H1 (cell line): ENCODE results near the gene THAP11. TPM values are rescaled to one million over a fixed set of nuclear protein-coding genes. Genes with fewer than 3 reads are reported as not detected.

Experiments used
- CTCF ChIA-PET: fragments of 300-600 bp; sonication (Branson Sonifier 250); formaldehyde crosslinking; loops from one replicate; lab custom pipeline; 2021; ENCODE audit not compliant: partially characterized antibody; lab: Charles Lee
- POLR2A ChIA-PET: fragments of 300-600 bp; sonication (Branson Sonifier 250); formaldehyde crosslinking; loops from one replicate; lab custom pipeline; 2021; ENCODE audit warnings: inconsistent platforms; ENCODE audit not compliant: partially characterized antibody; lab: Charles Lee
- DNase-seq, 2 experiments: peaks; one replicate each; pipeline versions ENCODE4 v3.0.0 to v3.0.0-alpha.2; 2010 to 2022; ENCODE audit warnings: low spot score in 2 of 2, low read depth in 1 of 2, mixed read lengths in 1 of 2
- FAIRE-seq: peaks from 2 replicates; lab custom pipeline; 2011; peaks lifted over from hg19 to GRCh38; lab: Jason Lieb, UNC
- H2AFZ ChIP-seq: 2 replicates; pipeline ENCODE4 v1.8.1; 2012; ENCODE audit warnings: low read length, inconsistent platforms
- H2AK5ac ChIP-seq: 2 replicates; pipeline ENCODE4 v1.6.1; 2013; ENCODE audit warnings: low read depth, low read length
- H2BK120ac ChIP-seq: replicated peaks from 2 replicates; pipeline ENCODE3; 2013; ENCODE audit warnings: low read depth, low read length, inconsistent platforms
- H2BK12ac ChIP-seq: 2 replicates; pipeline ENCODE4 v1.6.1; 2013; ENCODE audit warnings: low read depth, low read length
- H2BK15ac ChIP-seq: 2 replicates; pipeline ENCODE4 v1.6.1; 2013; ENCODE audit warnings: low read length
- H2BK20ac ChIP-seq: 2 replicates; pipeline ENCODE4 v1.6.1; 2013; ENCODE audit warnings: low read length
- H2BK5ac ChIP-seq: 2 replicates; pipeline ENCODE4 v1.6.1; 2013; ENCODE audit warnings: low read depth, low read length
- H3K14ac ChIP-seq: 2 replicates; pipeline ENCODE4 v1.6.1; 2013; ENCODE audit warnings: inconsistent platforms; ENCODE audit not compliant: insufficient read length
- H3K18ac ChIP-seq: 2 replicates; pipeline ENCODE4 v1.6.1; 2013; ENCODE audit warnings: low read length; ENCODE audit errors: extremely low read depth
- H3K23ac ChIP-seq: 2 replicates; pipeline ENCODE4 v1.6.1; 2013; ENCODE audit warnings: inconsistent platforms; ENCODE audit not compliant: insufficient read length
- H3K23me2 ChIP-seq: 2 replicates; pipeline ENCODE4 v1.6.1; 2013; ENCODE audit warnings: low read depth, low read length
- H3K27ac ChIP-seq: 2 replicates; pipeline ENCODE4 v1.6.1; 2011; ENCODE audit warnings: low read depth, low read length, inconsistent platforms
- H3K27me3 ChIP-seq, 4 experiments: replicated peaks in 1 of 4; 1 replicate in 1 of 4; 2 replicates in 3 of 4; pipeline versions ENCODE4 v1.6.1 to v1.8.1; 2011 to 2013; ENCODE audit warnings: low read length in 3 of 4, mild to moderate bottlenecking in 3 of 4, inconsistent platforms in 2 of 4, mixed read lengths in 2 of 4, moderate library complexity in 1 of 4; ENCODE audit not compliant: control insufficient read depth in 3 of 4, insufficient read depth in 3 of 4; ENCODE audit errors: extremely low read depth in 1 of 4
- H3K36me3 ChIP-seq, 4 experiments: 2 replicates each; pipeline versions ENCODE4 v1.6.1 to v1.8.1; 2011 to 2013; ENCODE audit warnings: mild to moderate bottlenecking in 4 of 4, low read length in 3 of 4, moderate library complexity in 2 of 4, control low read depth in 1 of 4, inconsistent platforms in 1 of 4; ENCODE audit not compliant: insufficient read depth in 4 of 4, control insufficient read depth in 2 of 4
- H3K4ac ChIP-seq: replicated peaks from 2 replicates; pipeline ENCODE3; 2013; ENCODE audit warnings: low read length, low read depth, mixed read lengths, inconsistent platforms; ENCODE audit not compliant: insufficient read length
- H3K4me1 ChIP-seq, 4 experiments: replicated peaks in 1 of 4; 1 replicate in 1 of 4; 2 replicates in 3 of 4; pipeline versions ENCODE4 v1.6.1 to v1.8.1; 2011 to 2013; ENCODE audit warnings: low read length in 3 of 4, inconsistent platforms in 2 of 4, mixed read lengths in 1 of 4; ENCODE audit not compliant: insufficient read depth in 4 of 4, control insufficient read depth in 3 of 4
- H3K4me2 ChIP-seq, 2 experiments: 2 replicates each; pipeline versions ENCODE4 v1.6.1 to v1.8.1; 2011 to 2013; ENCODE audit warnings: low read depth in 2 of 2, low read length in 2 of 2, control low read depth in 1 of 2, inconsistent platforms in 1 of 2, mild to moderate bottlenecking in 1 of 2; ENCODE audit not compliant: insufficient read depth in 1 of 2
- H3K4me3 ChIP-seq, 4 experiments: fragments of 200-600, 300-600 bp in 1 of 4; sonication (generic), shearing (Covaris generic), sonication (Bioruptor Twin) in 1 of 4; 2 replicates each; pipeline versions ENCODE4 v1.5.1 to v1.8.1; 2011 to 2016; ENCODE audit warnings: low read length in 4 of 4, low read depth in 3 of 4, control low read depth in 2 of 4, inconsistent platforms in 2 of 4, mild to moderate bottlenecking in 2 of 4, mixed read lengths in 1 of 4, moderate library complexity in 1 of 4; ENCODE audit not compliant: insufficient read depth in 2 of 4; ENCODE audit errors: extremely low read depth in 1 of 4
- H3K56ac ChIP-seq: replicated peaks from 2 replicates; pipeline ENCODE3; 2013; ENCODE audit warnings: low read depth, mild to moderate bottlenecking, mixed read lengths, low read length, inconsistent platforms; ENCODE audit not compliant: insufficient read length
- H3K79me1 ChIP-seq: 2 replicates; pipeline ENCODE4 v1.6.1; 2013; ENCODE audit warnings: low read depth, low read length, control low read depth
- H3K79me2 ChIP-seq, 2 experiments: 2 replicates each; pipeline versions ENCODE4 v1.6.1 to v1.8.1; 2012 to 2013; ENCODE audit warnings: low read length in 2 of 2, mild to moderate bottlenecking in 2 of 2, inconsistent platforms in 1 of 2; ENCODE audit not compliant: insufficient read depth in 2 of 2, control insufficient read depth in 1 of 2
- H3K9ac ChIP-seq, 4 experiments: replicated peaks in 1 of 4; 1 replicate in 1 of 4; 2 replicates in 3 of 4; pipeline versions ENCODE4 v1.6.1 to v1.8.1; 2011 to 2013; ENCODE audit warnings: low read depth in 3 of 4, low read length in 3 of 4, control low read depth in 2 of 4, mild to moderate bottlenecking in 2 of 4, moderate library complexity in 2 of 4, inconsistent platforms in 1 of 4; ENCODE audit errors: extremely low read depth in 1 of 4
- H3K9me3 ChIP-seq, 2 experiments: 2 replicates each; pipeline versions ENCODE4 v1.6.1 to v1.8.1; 2012 to 2013; ENCODE audit warnings: mild to moderate bottlenecking in 2 of 2, moderate library complexity in 2 of 2, control low read depth in 1 of 2, inconsistent platforms in 1 of 2, low read depth in 1 of 2, low read length in 1 of 2, mixed read lengths in 1 of 2; ENCODE audit not compliant: insufficient read depth in 2 of 2
- H4K20me1 ChIP-seq, 2 experiments: replicated peaks in 1 of 2; 2 replicates each; pipeline versions ENCODE3 to v1.8.1; 2011 to 2013; ENCODE audit warnings: inconsistent platforms in 2 of 2, low read length in 2 of 2, mild to moderate bottlenecking in 1 of 2; ENCODE audit not compliant: insufficient read depth in 2 of 2, control insufficient read depth in 1 of 2
- H4K5ac ChIP-seq: 2 replicates; pipeline ENCODE4 v1.6.1; 2013; ENCODE audit warnings: low read length, low read depth, mixed read lengths, inconsistent platforms; ENCODE audit not compliant: insufficient read length
- H4K8ac ChIP-seq: 2 replicates; pipeline ENCODE4 v1.8.0; 2013; ENCODE audit warnings: mild to moderate bottlenecking, moderate library complexity, low read length, inconsistent platforms; ENCODE audit not compliant: insufficient read depth; ENCODE audit errors: extremely low read depth
- H4K91ac ChIP-seq: replicated peaks from 2 replicates; pipeline ENCODE3; 2013; ENCODE audit warnings: low read length, mixed read lengths, inconsistent platforms; ENCODE audit not compliant: insufficient read length
- CTBP2 ChIP-seq: IDR thresholded peaks from 2 replicates; pipeline ENCODE4 v1.7.0; 2011; ENCODE audit warnings: borderline replicate concordance, mild to moderate bottlenecking, moderate library complexity, mixed read lengths, low read length; ENCODE audit not compliant: insufficient read depth, insufficient read length
- EP300 ChIP-seq, 2 experiments: IDR thresholded peaks; 1 replicate in 1 of 2; 2 replicates in 1 of 2; pipeline ENCODE4 v1.6.1; 2011 to 2012; ENCODE audit warnings: low read depth in 2 of 2, low read length in 2 of 2, mild to moderate bottlenecking in 2 of 2, borderline replicate concordance in 1 of 2, inconsistent platforms in 1 of 2, moderate library complexity in 1 of 2
- JUN ChIP-seq: IDR thresholded peaks from 2 replicates; pipeline ENCODE4 v1.6.1; 2011; ENCODE audit warnings: low read depth, mild to moderate bottlenecking, improper control_type of control experiment, low read length
- JUND ChIP-seq: IDR thresholded peaks from 2 replicates; pipeline ENCODE4 v1.6.1; 2011; ENCODE audit warnings: mild to moderate bottlenecking, improper control_type of control experiment, low read length
- NANOG ChIP-seq: IDR thresholded peaks from 2 replicates; pipeline ENCODE4 v1.6.1; 2011; ENCODE audit warnings: low read length, low read depth, mild to moderate bottlenecking, inconsistent platforms; ENCODE audit not compliant: insufficient read depth, poor library complexity, severe bottlenecking
- PHF8 ChIP-seq: fragments of 200-600 bp; sonication (generic); conservative IDR thresholded peaks from 2 replicates; pipeline ENCODE4 v1.7.1; 2012; ENCODE audit warnings: low read depth, mild to moderate bottlenecking, inconsistent platforms, low read length, moderate library complexity
- SIN3A ChIP-seq, 2 experiments: IDR thresholded peaks in 1 of 2; conservative IDR thresholded peaks in 1 of 2; 2 replicates each; pipeline ENCODE4 v1.6.1; 2011 to 2012; ENCODE audit warnings: low read length in 2 of 2, improper control_type of control experiment in 1 of 2, low read depth in 1 of 2, mild to moderate bottlenecking in 1 of 2
- SP1 ChIP-seq: IDR thresholded peaks from 2 replicates; pipeline ENCODE4 v1.6.1; 2011; ENCODE audit warnings: low read depth, low read length
- WGBS, 2 experiments: shearing (Covaris generic) in 1 of 2; methylation state at CpG; one replicate each; pipeline versions ENCODE4 v1.1.6 to v1.1.7; 2013 to 2015; ENCODE audit warnings: low lambda C conversion rate in 2 of 2, mixed read lengths in 2 of 2, inconsistent platforms in 1 of 2, low coverage in 1 of 2, missing lambda C conversion rate in 1 of 2; ENCODE audit not compliant: insufficient replicate concordance in 2 of 2, insufficient coverage in 1 of 2, insufficient read length in 1 of 2; ENCODE audit errors: extremely low coverage in 1 of 2, missing lambda C conversion rate in 1 of 2; 5-methylcytosine and 5-hydroxymethylcytosine counted together
- polyA plus RNA-seq, 7 experiments: library from polyadenylated mRNA; depleted of rRNA in 3 of 7; stranded (reverse) in 5 of 7; unstranded in 2 of 7; fragments of >200 nt in 5 of 7; fragments of 200-250 nt in 2 of 7; gene quantifications; 1 replicate in 5 of 7; 2 replicates in 1 of 7; 4 replicates in 1 of 7; pipeline versions ENCODE4 v1.2.1 to v1.2.3, GENCODE V29; 2011 to 2013; ENCODE audit warnings: missing spikeins in 2 of 7, mixed read lengths in 2 of 7
- total RNA-seq: library from RNA; stranded (reverse); fragmentation: NEBNext Ultra II Directional; extraction: Animal tissue kit (Norgen Biotek cat#: 25700); gene quantifications from 2 replicates; pipeline ENCODE4 v1.2.1, GENCODE V29; 2021
- TF ChIP-seq, protein P1 (sequence below): IDR thresholded peaks from 2 replicates; pipeline ENCODE4 v1.6.1; 2012; ENCODE audit warnings: inconsistent platforms

THAP11 gene
- total and polyA plus RNA-seq, 2 of the 8 experiments (the other 6 are each of a cell fraction or from before 2014, with no cell fraction given), result 50.8 to 54.8 TPM

DNA sequence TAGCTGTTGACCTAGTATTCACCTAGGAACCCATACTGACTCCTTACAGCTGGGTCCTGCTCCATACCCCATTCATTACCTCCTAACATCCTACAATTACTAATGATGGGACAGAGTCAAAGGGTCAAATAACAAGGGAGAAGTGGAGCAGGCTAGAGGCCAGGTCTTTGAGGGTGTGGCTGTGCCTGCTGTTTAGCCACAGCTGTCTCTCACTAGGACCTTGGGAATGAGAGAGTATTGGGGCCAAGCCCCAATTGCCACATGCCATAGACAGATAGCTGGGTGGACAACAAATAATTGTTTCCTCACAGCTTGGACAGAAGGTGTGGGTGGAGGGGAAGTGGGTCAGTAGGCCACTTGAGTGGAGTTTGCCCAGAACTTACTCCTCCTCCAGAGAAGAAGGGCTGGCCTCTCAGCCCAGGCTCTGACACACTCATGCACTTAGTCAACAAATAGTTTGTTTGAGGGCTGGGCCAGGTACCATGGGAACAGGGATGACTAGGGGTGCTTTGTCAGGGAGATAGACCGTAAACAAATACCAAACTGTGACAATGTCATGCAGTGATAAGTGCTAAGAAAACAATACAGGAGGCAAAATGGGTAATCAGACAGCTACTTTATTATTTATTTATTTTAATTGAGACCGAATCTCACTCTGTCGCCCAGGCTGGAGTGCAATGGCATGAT, 15.6 kb downstream of the THAP11 start:
- Histone ChIP-seq H2AK5ac (no peak overlapping the region; the same call in 1 of the 2 replicates), H4K8ac (no peak overlapping the region), H2BK120ac (no peak overlapping the region), H3K4ac (no peak overlapping the region), H3K4me3 (peak overlapping the region in 2 of 4 experiments; percentile 17 to 19; a peak in 3 of 8 replicates), H4K20me1 (peaks cover 33 to 56% of the 10 kb centered on the region in 2 experiments), H3K4me2 (peak overlapping the region; percentile 43 to 60), H2BK20ac (no peak overlapping the region), H3K56ac (no peak overlapping the region), H4K5ac (no peak overlapping the region), H3K27me3 (no peaks in the 10 kb centered on the region), H2BK15ac (no peak overlapping the region), H3K27ac (peak overlapping the region; percentile 84), H2BK5ac (no peak overlapping the region; the same call in 1 of the 2 replicates), H3K14ac (no peak overlapping the region), H4K91ac (no peak overlapping the region), H2BK12ac (peak overlapping the region; percentile 21; the same call in 1 of the 2 replicates), H3K23ac (no peak overlapping the region), H3K9me3 (no peaks in the 10 kb centered on the region), H3K23me2 (no peaks in the 10 kb centered on the region), H3K79me2 (peaks cover 42 to 97% of the 10 kb centered on the region in 2 experiments), H3K4me1 (peaks cover 8 to 15% (median 13%) of the 10 kb centered on the region in 4 experiments), H3K9ac (peak overlapping the region in 1 of 4 experiments; percentile 44; a peak in 2 of 7 replicates), H3K18ac (no peak overlapping the region), H3K36me3 (peaks cover 0 to 16% (median 4%) of the 10 kb centered on the region in 4 experiments; a peak in 3 of 8 replicates), H2AFZ (no peak overlapping the region), H3K79me1 (peaks cover 44% of the 10 kb centered on the region)
- no peak for DNase-seq
- peak; percentile 69 for FAIRE-seq
- CTCF ChIA-PET, result interaction anchor here (0.9 to 3.5 kb wide), 10 partner anchors 13 to 194 kb away, joined by 3 to 20 read pairs (median 4); partner anchors contain the start of gene NRN1L
- TF ChIP-seq, protein P1, sequence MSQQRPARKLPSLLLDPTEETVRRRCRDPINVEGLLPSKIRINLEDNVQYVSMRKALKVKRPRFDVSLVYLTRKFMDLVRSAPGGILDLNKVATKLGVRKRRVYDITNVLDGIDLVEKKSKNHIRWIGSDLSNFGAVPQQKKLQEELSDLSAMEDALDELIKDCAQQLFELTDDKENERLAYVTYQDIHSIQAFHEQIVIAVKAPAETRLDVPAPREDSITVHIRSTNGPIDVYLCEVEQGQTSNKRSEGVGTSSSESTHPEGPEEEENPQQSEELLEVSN, result no peak
- TF ChIP-seq PHF8, result no peak
- peak; percentile 64 for TF ChIP-seq NANOG
- TF ChIP-seq JUND, result 0 out of 2 replicates have a peak, but pooled peaks have one; percentile 61
- TF ChIP-seq CTBP2, result no peak
- TF ChIP-seq SP1, result peak; percentile 62; the same call in 1 of the 2 replicates
- peak in 1 of 2 experiments; percentile 92; a peak in 2 of 4 replicates for TF ChIP-seq SIN3A (conservative IDR thresholded peaks at IDR 0.05 in 1 of 2, IDR thresholded peaks at IDR 0.05 in 1 of 2; ENCODE audit: low read depth in 1 of 2, low read length in 2 of 2)
- TF ChIP-seq EP300 (IDR thresholded peaks at IDR 0.05; ENCODE audit: borderline replicate concordance in 1 of 2, low read depth in 2 of 2, low read length in 2 of 2), result peak in 1 of 2 experiments; percentile 87; a peak in 1 of 3 replicates
- TF ChIP-seq JUN, result 0 out of 2 replicates have a peak, but pooled peaks have one; percentile 32
- POLR2A ChIA-PET, result interaction anchor here (1.0 to 2.9 kb wide), 5 partner anchors 10 to 228 kb away, joined by 3 to 27 read pairs (median 3); partner anchors contain the start of genes CENPT, NFATC3 and NUTF2
- 54% methylated on average over 3 of the region's 3 CpGs; no CpG with 5 or more reads in 1 of the 2 experiments for WGBS, 2 experiments
